ENCODE results near the gene PGM2. TPM values are rescaled to one million over a fixed set of nuclear protein-coding genes. Genes with fewer than 3 reads are reported as not detected.

PGM2 gene
- polyA plus RNA-seq, 1 experiment = 17.0 TPM

DNA sequence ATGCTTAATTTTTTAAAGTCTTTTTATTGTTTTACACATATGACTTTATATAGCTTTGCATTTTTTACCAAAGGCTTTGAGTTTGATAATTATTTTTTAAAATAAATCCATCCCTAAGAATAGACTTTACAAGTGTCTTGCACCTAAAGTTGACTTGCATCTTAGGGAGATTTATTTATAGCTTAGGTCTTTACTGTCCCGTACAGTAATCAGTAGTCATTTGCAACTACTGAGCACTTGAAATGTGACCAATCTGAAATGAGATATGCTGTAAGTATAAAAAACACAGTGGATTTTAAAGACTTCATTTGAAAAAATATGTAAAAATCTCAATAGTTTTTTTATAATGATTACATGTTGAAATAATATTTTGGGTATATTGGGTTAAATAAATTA is 83.6 kb downstream of the PGM2 start:
- Histone ChIP-seq H3K36me3 (ENCODE audit: control insufficient read depth, insufficient read depth, low read length) (no peaks in the 10 kb centered on the region), H3K27me3 (ENCODE audit: control insufficient read depth, insufficient read depth, low read length) (peaks cover 6% of the 10 kb centered on the region), H3K4me3 (ENCODE audit: low read depth, low read length) (no peak overlapping the region)
- DNase-seq (ENCODE audit: low read depth) = no peak
- TF ChIP-seq, protein P1, sequence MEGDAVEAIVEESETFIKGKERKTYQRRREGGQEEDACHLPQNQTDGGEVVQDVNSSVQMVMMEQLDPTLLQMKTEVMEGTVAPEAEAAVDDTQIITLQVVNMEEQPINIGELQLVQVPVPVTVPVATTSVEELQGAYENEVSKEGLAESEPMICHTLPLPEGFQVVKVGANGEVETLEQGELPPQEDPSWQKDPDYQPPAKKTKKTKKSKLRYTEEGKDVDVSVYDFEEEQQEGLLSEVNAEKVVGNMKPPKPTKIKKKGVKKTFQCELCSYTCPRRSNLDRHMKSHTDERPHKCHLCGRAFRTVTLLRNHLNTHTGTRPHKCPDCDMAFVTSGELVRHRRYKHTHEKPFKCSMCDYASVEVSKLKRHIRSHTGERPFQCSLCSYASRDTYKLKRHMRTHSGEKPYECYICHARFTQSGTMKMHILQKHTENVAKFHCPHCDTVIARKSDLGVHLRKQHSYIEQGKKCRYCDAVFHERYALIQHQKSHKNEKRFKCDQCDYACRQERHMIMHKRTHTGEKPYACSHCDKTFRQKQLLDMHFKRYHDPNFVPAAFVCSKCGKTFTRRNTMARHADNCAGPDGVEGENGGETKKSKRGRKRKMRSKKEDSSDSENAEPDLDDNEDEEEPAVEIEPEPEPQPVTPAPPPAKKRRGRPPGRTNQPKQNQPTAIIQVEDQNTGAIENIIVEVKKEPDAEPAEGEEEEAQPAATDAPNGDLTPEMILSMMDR (IDR thresholded peaks at IDR 0.05; ENCODE audit: insufficient read depth, low read depth, low read length) = no peak
- CTCF ChIA-PET = interaction anchor here (1.0 kb wide), 1 partner anchor 22 kb away, joined by 4 read pairs; no protein-coding TSS in a partner anchor
- POLR2A ChIA-PET = interaction anchor here (0.6 kb wide), 1 partner anchor 44 kb away, joined by 3 read pairs; no protein-coding TSS in a partner anchor

Other genes starting within 250 kb of the PGM2 start
- gene RELL1, start 140.3 kb upstream of the PGM2 start, polyA plus RNA-seq (2011; rRNA removed) = 6.5 and 8.1 TPM in 2 replicates
- gene TBC1D1, start 64.4 kb downstream of the PGM2 start, polyA plus RNA-seq (2011; rRNA removed) = 46.1 and 51.0 TPM in 2 replicates
- not detected in 2 replicates for gene PTTG2, start 133.7 kb downstream of the PGM2 start, polyA plus RNA-seq (2011; rRNA removed)